ENCODE data around the gene AP2A2. TPM values are rescaled to one million over a fixed set of nuclear protein-coding genes. Genes with fewer than 3 reads are reported as not detected.

Gene AP2A2
- total RNA-seq, 1 experiment from 2014 or later: 55.5 TPM

DNA sequence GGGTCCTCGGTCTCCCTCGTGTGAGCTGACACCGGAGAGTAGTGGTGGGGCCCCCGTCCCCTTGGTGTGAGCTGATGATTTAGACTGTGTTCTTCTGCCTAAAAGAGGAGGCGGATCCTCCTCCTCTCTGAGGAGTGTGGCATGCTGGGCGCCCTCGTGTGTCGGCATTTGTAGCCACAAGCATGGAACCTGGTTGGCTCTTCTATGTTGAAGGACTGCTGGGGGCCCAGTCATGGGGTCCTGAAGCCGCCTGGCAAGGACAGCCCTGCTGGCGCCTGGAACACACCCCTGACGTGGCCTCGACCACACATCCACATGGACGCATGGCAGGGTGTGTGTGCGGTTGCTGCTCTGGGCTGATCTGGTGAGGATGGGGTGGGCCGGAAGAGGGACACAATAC is 50.2 kb downstream of the AP2A2 start:
- POLR2A ChIA-PET: no interaction called here
- Histone ChIP-seq H3K79me2 (ENCODE audit: insufficient read depth, low read length) (0 out of 2 replicates have a peak, but pooled peaks cover 3% of the 10 kb centered on the region), H4K20me1 (ENCODE audit: insufficient read depth) (no peaks in the 10 kb centered on the region), H3K9ac (ENCODE audit: low read length) (no peak overlapping the region), H3K27ac (ENCODE audit: low read depth, low read length) (no peak overlapping the region), H3K4me1 (ENCODE audit: control insufficient read depth in 1 of 2, insufficient read depth in 2 of 2, low read length in 2 of 2) (no peaks in the 10 kb centered on the region), H3K27me3 (ENCODE audit: insufficient read depth, low read length) (no peaks in the 10 kb centered on the region), H3K4me3 (replicated peaks in 1 of 2; ENCODE audit: low read depth in 1 of 2, low read length in 2 of 2) (no peak overlapping the region), H2AFZ (ENCODE audit: low read depth, low read length, poor library complexity, severe bottlenecking) (no peak overlapping the region), H3K4me2 (ENCODE audit: low read length) (no peak overlapping the region), H3K36me3 (ENCODE audit: control insufficient read depth in 1 of 2, insufficient read depth in 2 of 2, low read length in 2 of 2) (peaks cover 23 to 35% of the 10 kb centered on the region in 2 experiments; a peak in 3 of 4 replicates), H3K9me2 (ENCODE audit: insufficient read depth) (no peaks in the 10 kb centered on the region), H3K9me3 (ENCODE audit: control insufficient read depth in 1 of 2, insufficient read depth in 1 of 2, low read depth in 1 of 2, low read length in 2 of 2) (no peaks in the 10 kb centered on the region)
- BruUV-seq (replicated peaks): no TSS peak
- RAD21 ChIA-PET (ENCODE audit: low non-redundant PET in 1 of 2, low total read pairs in 2 of 2, uncharacterized antibody in 2 of 2, unreplicated experiment in 2 of 2): no interaction called here
- CTCF ChIA-PET: no interaction called here
- ATAC-seq (peak; percentile 76), DNase-seq (ENCODE audit: low read depth, low spot score) (no peak)
- no peak for TF ChIP-seq POLR2A (IDR thresholded peaks at IDR 0.05; ENCODE audit: borderline replicate concordance, extremely low read depth, insufficient read depth, insufficient read length)
- TF ChIP-seq ELF1 (IDR thresholded peaks at IDR 0.05; ENCODE audit: borderline replicate concordance, low read depth): no peak
- no peak for TF ChIP-seq FOSL1 (IDR thresholded peaks at IDR 0.05; ENCODE audit: low read depth)
- TF ChIP-seq SIN3A (IDR thresholded peaks at IDR 0.05; ENCODE audit: low read depth): no peak
- TF ChIP-seq ZFX (IDR thresholded peaks at IDR 0.05): no peak
- TF ChIP-seq CEBPB (IDR thresholded peaks at IDR 0.05; ENCODE audit: low read depth): no peak
- TF ChIP-seq POLR2AphosphoS5 (IDR thresholded peaks at IDR 0.05; ENCODE audit: low read depth, low read length): no peak
- no peak; the same call in 1 of the 2 replicates for TF ChIP-seq RAD21 (IDR thresholded peaks at IDR 0.05; ENCODE audit: low read depth)
- no peak for TF ChIP-seq SP1 (IDR thresholded peaks at IDR 0.05; ENCODE audit: low read depth)
- TF ChIP-seq CTCF (IDR thresholded peaks at IDR 0.05 in 2 of 3, conservative IDR thresholded peaks at IDR 0.05 in 1 of 3; ENCODE audit: borderline replicate concordance in 1 of 3, insufficient read depth in 1 of 3, low read depth in 2 of 3, low read length in 2 of 3): no peak
- no peak for TF ChIP-seq CBX3 (IDR thresholded peaks at IDR 0.05; ENCODE audit: low read depth)
- no peak for TF ChIP-seq EZH2phosphoT487 (IDR thresholded peaks at IDR 0.05; ENCODE audit: borderline replicate concordance)
- TF ChIP-seq ZNF274 (IDR thresholded peaks at IDR 0.05; ENCODE audit: low read depth, low read length): no peak
- no peak for TF ChIP-seq TCF7L2 (IDR thresholded peaks at IDR 0.05; ENCODE audit: borderline replicate concordance, extremely low read depth, insufficient read depth, insufficient read length)
- intact Hi-C loops (cut with micrococcal nuclease): no loop called here
